Vagina (tissue), 2 donors: ENCODE data around the gene LPP. TPM values are rescaled to one million over a fixed set of nuclear protein-coding genes. Genes with fewer than 3 reads are reported as not detected.

Experiments used
- DNase-seq, 2 donors: peaks; one replicate each; pipeline ENCODE4 v3.0.0-alpha.2; 2017; ENCODE audit errors: extremely low spot score in 2 of 2
- H3K27ac ChIP-seq: fragments of 200-600 bp; sonication (generic); one replicate; pipeline ENCODE4 v1.5.1; 2019
- H3K27me3 ChIP-seq: fragments of 200-600 bp; sonication (generic); one replicate; pipeline ENCODE4 v1.5.1; 2019
- H3K36me3 ChIP-seq, 2 donors: fragments of 200-600 bp; sonication (generic); one replicate each; pipeline ENCODE4 v1.5.1; 2017 to 2019
- H3K4me1 ChIP-seq: fragments of 200-600 bp; sonication (generic); one replicate; pipeline ENCODE4 v1.5.1; 2019
- H3K4me3 ChIP-seq, 2 donors: fragments of 200-600 bp; sonication (generic); 1 replicate in 1 of 2; 2 replicates in 1 of 2; pipeline ENCODE4 v1.5.1; 2016 to 2019
- H3K9me3 ChIP-seq: fragments of 200-600 bp; sonication (generic); one replicate; pipeline ENCODE4 v1.5.1; 2019
- CTCF ChIP-seq, 3 experiments: fragments of 450-650 bp in 2 of 3; fragments of 200-600 bp in 1 of 3; sonication (generic) in 1 of 3; IDR thresholded peaks; one replicate each; pipeline ENCODE4 v1.5.1; 2017 to 2019; ENCODE audit warnings: antibody characterized with exemption in 3 of 3, mild to moderate bottlenecking in 2 of 3, moderate library complexity in 2 of 3
- POLR2A ChIP-seq, 2 donors: fragments of 450-650 bp; IDR thresholded peaks; one replicate each; pipeline ENCODE4 v1.6.1; 2017; ENCODE audit warnings: antibody characterized with exemption in 2 of 2, mild to moderate bottlenecking in 2 of 2, moderate library complexity in 2 of 2
- POLR2AphosphoS5 ChIP-seq, 2 donors: sonication (generic); formaldehyde crosslinking; IDR thresholded peaks; one replicate each; pipeline ENCODE4 v1.9.0; 2017; ENCODE audit warnings: antibody characterized with exemption in 2 of 2, mild to moderate bottlenecking in 2 of 2, low read depth in 1 of 2; ENCODE audit not compliant: insufficient read depth in 1 of 2
- intact Hi-C: fragments of 100-400 bp; cut with DNase I; formaldehyde crosslinking; loops from one replicate; pipeline ENCODE4 v1.15.1; 2023
- total RNA-seq: library from RNA; depleted of rRNA; stranded (reverse); fragments of >200 nt; gene quantifications from one replicate; pipeline ENCODE4 v1.2.3, GENCODE V29; 2016

LPP gene
- total RNA-seq, 1 donor from 2014 or later: 248 TPM

DNA sequence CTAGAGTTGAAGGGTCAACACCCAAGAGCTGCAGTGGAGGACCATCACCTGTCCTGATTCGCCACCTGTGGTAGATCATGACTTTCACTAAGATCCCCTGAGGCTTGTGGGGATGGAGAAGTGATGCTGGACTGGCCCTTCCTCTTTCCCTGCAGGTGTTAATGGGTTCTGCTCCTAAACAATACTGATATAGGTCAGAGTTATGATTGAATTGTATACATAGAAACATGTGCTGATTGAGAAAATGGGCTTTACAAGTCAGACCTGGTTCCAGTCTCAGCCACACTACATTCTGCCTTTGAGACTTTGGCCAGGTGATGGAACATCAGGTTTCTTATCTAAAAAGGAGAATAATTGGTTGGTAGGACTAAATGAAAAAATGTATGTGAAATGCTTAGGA is 598.9 kb downstream of the LPP start:
- intact Hi-C loops: no loop called here
- Histone ChIP-seq H3K4me3 (no peak overlapping the region), H3K9me3 (no peaks in the 10 kb centered on the region), H3K4me1 (no peaks in the 10 kb centered on the region), H3K27ac (no peak overlapping the region), H3K36me3 (no peaks in the 10 kb centered on the region), H3K27me3 (no peaks in the 10 kb centered on the region)
- TF ChIP-seq POLR2A (IDR thresholded peaks at IDR 0.05) (no peak), CTCF (IDR thresholded peaks at IDR 0.05) (no peak), POLR2AphosphoS5 (IDR thresholded peaks at IDR 0.05; ENCODE audit: insufficient read depth in 1 of 2, low read depth in 1 of 2) (no peak)
- no peak for DNase-seq

- intact Hi-C loops: no loop called here
These were observed 600.3 kb downstream of the LPP start for GRCh38 chr3:188754267-188754666.

GRCh38 chr3:188756241-188756640 is 602.3 kb downstream of the LPP start:
- Histone ChIP-seq H3K4me3 (no peak overlapping the region), H3K27me3 (no peaks in the 10 kb centered on the region), H3K9me3 (no peaks in the 10 kb centered on the region), H3K4me1 (peaks cover 8% of the 10 kb centered on the region), H3K27ac (no peak overlapping the region), H3K36me3 (no peaks in the 10 kb centered on the region)
- DNase-seq: no peak
- TF ChIP-seq CTCF (IDR thresholded peaks at IDR 0.05) (no peak), POLR2A (IDR thresholded peaks at IDR 0.05) (no peak), POLR2AphosphoS5 (IDR thresholded peaks at IDR 0.05; ENCODE audit: insufficient read depth in 1 of 2, low read depth in 1 of 2) (no peak)
- intact Hi-C loops: no loop called here

More at GRCh38 chr3:188754267-188754666, 600.3 kb downstream of the LPP start:
- Histone ChIP-seq H3K27ac (no peak overlapping the region), H3K4me3 (no peak overlapping the region), H3K4me1 (no peaks in the 10 kb centered on the region), H3K9me3 (no peaks in the 10 kb centered on the region), H3K27me3 (no peaks in the 10 kb centered on the region), H3K36me3 (no peaks in the 10 kb centered on the region)
- DNase-seq: no peak
- TF ChIP-seq POLR2AphosphoS5 (IDR thresholded peaks at IDR 0.05; ENCODE audit: insufficient read depth in 1 of 2, low read depth in 1 of 2) (no peak), POLR2A (IDR thresholded peaks at IDR 0.05) (no peak)

DNA sequence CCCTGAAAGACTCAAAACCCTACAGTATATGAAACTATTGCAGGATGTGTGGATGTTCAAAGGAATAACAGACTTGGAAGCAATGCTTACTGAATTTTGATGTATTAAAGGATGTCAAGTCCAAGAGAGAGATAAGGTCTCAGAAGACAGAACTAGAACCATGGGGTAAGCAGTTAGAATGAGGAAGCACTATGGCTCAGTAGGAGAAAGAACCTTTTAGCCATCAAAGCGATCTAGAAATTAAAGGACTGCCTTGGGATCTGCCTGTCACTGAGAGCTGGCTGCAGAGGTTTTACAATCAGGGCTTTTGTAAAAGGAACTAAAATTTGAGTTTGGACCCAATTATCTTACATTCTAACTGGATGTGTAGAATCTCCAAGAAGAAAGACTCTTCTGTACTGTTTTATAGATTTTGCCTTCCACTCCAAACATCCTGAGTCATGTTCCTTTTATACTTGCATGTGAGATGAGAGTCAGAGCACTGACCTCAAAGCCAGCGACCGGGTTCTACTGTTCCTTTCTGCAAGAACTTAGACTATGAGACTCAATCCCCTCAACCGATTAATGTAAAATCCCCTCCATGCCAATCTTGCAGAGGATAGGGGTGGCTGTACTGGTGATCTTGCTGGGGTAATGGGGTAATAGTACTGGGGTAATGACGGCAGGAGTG is 605.5 kb downstream of the LPP start:
- Histone ChIP-seq H3K36me3 (no peaks in the 10 kb centered on the region), H3K27me3 (no peaks in the 10 kb centered on the region), H3K9me3 (no peaks in the 10 kb centered on the region), H3K4me1 (peaks cover 8% of the 10 kb centered on the region), H3K4me3 (no peak overlapping the region), H3K27ac (no peak overlapping the region)
- no peak for TF ChIP-seq POLR2A (IDR thresholded peaks at IDR 0.05)
- TF ChIP-seq CTCF (IDR thresholded peaks at IDR 0.05): no peak
- no peak for TF ChIP-seq POLR2AphosphoS5 (IDR thresholded peaks at IDR 0.05; ENCODE audit: insufficient read depth in 1 of 2, low read depth in 1 of 2)
- DNase-seq: no peak
- intact Hi-C loops: no loop called here

GRCh38 chr3:188760408-188760807 is 606.5 kb downstream of the LPP start:
- Histone ChIP-seq H3K9me3 (no peaks in the 10 kb centered on the region), H3K4me3 (no peak overlapping the region), H3K27me3 (no peaks in the 10 kb centered on the region), H3K36me3 (no peaks in the 10 kb centered on the region), H3K4me1 (peaks cover 8% of the 10 kb centered on the region), H3K27ac (no peak overlapping the region)
- DNase-seq: no peak
- TF ChIP-seq CTCF (IDR thresholded peaks at IDR 0.05) (no peak), POLR2AphosphoS5 (IDR thresholded peaks at IDR 0.05; ENCODE audit: insufficient read depth in 1 of 2, low read depth in 1 of 2) (no peak), POLR2A (IDR thresholded peaks at IDR 0.05) (no peak)
- intact Hi-C loops: no loop called here
